Measurements from ENCODE around the gene TMEM131L. TPM values are rescaled to one million over a fixed set of nuclear protein-coding genes. Genes with fewer than 3 reads are reported as not detected.

The TMEM131L gene
- total and polyA plus RNA-seq, 5 donors, result 4.6 to 13.3 (median 10.0) TPM

GRCh38 chr4:153428941-153429475, 37.2 kb upstream of the TMEM131L start:
- H3K27ac ChIP-seq (ENCODE audit: low read length), result no peak overlapping the region
- H3K4me3 ChIP-seq (ENCODE audit: low read length), result no peak overlapping the region
- DNase-seq, result no peak
- H3K9me3 ChIP-seq (ENCODE audit: control insufficient read depth, low read length), result no peaks in the 10 kb centered on the region
- 54% methylated on average over 3 of the region's 3 CpGs for WGBS
- no peaks in the 10 kb centered on the region for H3K4me1 ChIP-seq (ENCODE audit: control insufficient read depth, insufficient read depth, low read length)
- intact Hi-C loops (cut with DNase I), result no loop called here
- no peaks in the 10 kb centered on the region for H3K27me3 ChIP-seq (ENCODE audit: control insufficient read depth, insufficient read depth)
- peak in 1 of 2 donors; percentile 66 for ATAC-seq

GRCh38 chr4:153432965-153433753, 33.0 kb upstream of the TMEM131L start:
- ATAC-seq (peak; percentile 82 to 83), DNase-seq (peak; percentile 46 to 59 (median 58))
- Histone ChIP-seq H3K4me1 (ENCODE audit: control insufficient read depth, insufficient read depth, low read length) (no peaks in the 10 kb centered on the region), H3K27me3 (ENCODE audit: control insufficient read depth, insufficient read depth) (no peaks in the 10 kb centered on the region), H3K27ac (ENCODE audit: low read length) (no peak overlapping the region), H3K4me3 (ENCODE audit: low read length) (no peak overlapping the region), H3K9me3 (ENCODE audit: control insufficient read depth, low read length) (no peaks in the 10 kb centered on the region)
- intact Hi-C loops (cut with DNase I), result loop anchor here in 3 of 4 donors (2.0 to 10.0 kb wide), 4 partner anchors 88 to 144 kb away; partner anchors contain the start of gene MND1 (in 1 of the 3)
- WGBS, result 62% methylated on average over 12 of the region's 12 CpGs

- H3K4me3 ChIP-seq (ENCODE audit: low read length), result no peak overlapping the region
- H3K9me3 ChIP-seq (ENCODE audit: control insufficient read depth, low read length), result no peaks in the 10 kb centered on the region
- H3K27ac ChIP-seq (ENCODE audit: low read length), result no peak overlapping the region
- DNase-seq (no peak), ATAC-seq (peak in 1 of 2 donors; percentile 11)
- H3K4me1 ChIP-seq (ENCODE audit: control insufficient read depth, insufficient read depth, low read length), result no peaks in the 10 kb centered on the region
- no peaks in the 10 kb centered on the region for H3K27me3 ChIP-seq (ENCODE audit: control insufficient read depth, insufficient read depth)
- WGBS, result 60% methylated on average over 3 of the region's 3 CpGs
- intact Hi-C loops (cut with DNase I), result loop anchor here in 3 of 4 donors (2.0 to 10.0 kb wide), 4 partner anchors 89 to 144 kb away; partner anchors contain the start of gene MND1 (in 1 of the 3)
Measured at GRCh38 chr4:153433754-153434105, 32.4 kb upstream of the TMEM131L start.

DNA sequence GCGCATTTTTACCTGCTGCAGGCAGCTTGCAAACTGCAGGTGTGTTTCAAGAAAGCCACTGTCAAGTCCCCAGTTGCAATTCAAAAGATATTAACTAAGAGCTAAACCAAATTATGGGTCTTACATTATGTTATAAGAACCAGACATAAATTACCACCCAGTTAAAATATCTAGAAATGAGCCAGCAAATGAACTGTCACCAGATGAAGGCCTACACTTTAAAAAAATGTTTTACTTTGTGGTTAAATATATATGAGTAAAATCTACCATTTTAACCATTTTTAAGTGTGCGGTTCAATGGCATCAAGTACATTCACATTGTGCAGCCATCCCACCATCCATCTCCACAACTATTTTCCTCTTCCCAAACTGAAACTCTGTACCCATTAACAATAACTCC, 32.0 kb upstream of the TMEM131L start:
- ATAC-seq (no peak), DNase-seq (no peak)
- intact Hi-C loops (cut with DNase I), result loop anchor here in 2 of 4 donors (5.0 to 10.0 kb wide), 3 partner anchors 89 to 143 kb away; partner anchors contain the start of gene MND1 (in 1 of the 2)
- 96% methylated on average over 2 of the region's 2 CpGs for WGBS
- H3K4me1 ChIP-seq (ENCODE audit: control insufficient read depth, insufficient read depth, low read length), result no peaks in the 10 kb centered on the region
- no peaks in the 10 kb centered on the region for H3K9me3 ChIP-seq (ENCODE audit: control insufficient read depth, low read length)
- no peak overlapping the region for H3K27ac ChIP-seq (ENCODE audit: low read length)
- H3K27me3 ChIP-seq (ENCODE audit: control insufficient read depth, insufficient read depth), result no peaks in the 10 kb centered on the region
- no peak overlapping the region for H3K4me3 ChIP-seq (ENCODE audit: low read length)

- H3K27me3 ChIP-seq (ENCODE audit: control insufficient read depth, insufficient read depth), result no peaks in the 10 kb centered on the region
- DNase-seq (no peak), ATAC-seq (peak in 1 of 2 donors; percentile 56)
- peak overlapping the region; percentile 18 for H3K4me3 ChIP-seq (ENCODE audit: low read length)
- 71% methylated on average over 13 of the region's 13 CpGs for WGBS
- no peak overlapping the region for H3K27ac ChIP-seq (ENCODE audit: low read length)
- H3K9me3 ChIP-seq (ENCODE audit: control insufficient read depth, low read length), result no peaks in the 10 kb centered on the region
- intact Hi-C loops (cut with DNase I), result loop anchor here in 2 of 4 donors (10.0 kb wide), 2 partner anchors 94 to 136 kb away; partner anchors contain the start of gene MND1 (in 1 of the 2)
- no peaks in the 10 kb centered on the region for H3K4me1 ChIP-seq (ENCODE audit: control insufficient read depth, insufficient read depth, low read length)
Measured at GRCh38 chr4:153438916-153439756, 27.0 kb upstream of the TMEM131L start.

DNA sequence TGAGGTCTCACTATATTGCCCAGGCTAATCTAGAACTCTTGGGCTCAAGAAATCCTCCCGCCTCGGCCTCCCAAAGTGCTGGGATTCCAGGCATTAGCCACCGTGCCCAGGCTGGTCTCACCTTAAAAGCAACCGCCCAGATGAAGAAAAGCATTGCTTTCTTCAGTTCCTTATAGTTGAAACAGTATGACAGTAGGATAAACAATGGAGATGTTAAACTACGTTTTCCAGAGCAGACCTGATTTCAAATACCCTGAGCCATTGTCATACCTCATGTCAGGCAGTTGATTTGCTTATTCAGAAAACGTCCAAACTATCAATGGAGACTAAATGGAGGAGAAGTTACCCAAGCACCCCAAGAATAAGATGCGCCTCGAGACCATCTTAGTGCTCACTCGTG, 26.3 kb upstream of the TMEM131L start:
- no peak for DNase-seq
- Histone ChIP-seq H3K27ac (ENCODE audit: low read length) (no peak overlapping the region), H3K9me3 (ENCODE audit: control insufficient read depth, low read length) (no peaks in the 10 kb centered on the region), H3K4me1 (ENCODE audit: control insufficient read depth, insufficient read depth, low read length) (no peaks in the 10 kb centered on the region), H3K27me3 (ENCODE audit: control insufficient read depth, insufficient read depth) (no peaks in the 10 kb centered on the region), H3K4me3 (ENCODE audit: low read length) (no peak overlapping the region)
- ATAC-seq, result no peak
- intact Hi-C loops (cut with DNase I), result loop anchor here in 2 of 4 donors (10.0 kb wide), 2 partner anchors 95 to 135 kb away; partner anchors contain the start of gene MND1 (in 1 of the 2)
- 93% methylated on average over 9 of the region's 9 CpGs for WGBS

DNA sequence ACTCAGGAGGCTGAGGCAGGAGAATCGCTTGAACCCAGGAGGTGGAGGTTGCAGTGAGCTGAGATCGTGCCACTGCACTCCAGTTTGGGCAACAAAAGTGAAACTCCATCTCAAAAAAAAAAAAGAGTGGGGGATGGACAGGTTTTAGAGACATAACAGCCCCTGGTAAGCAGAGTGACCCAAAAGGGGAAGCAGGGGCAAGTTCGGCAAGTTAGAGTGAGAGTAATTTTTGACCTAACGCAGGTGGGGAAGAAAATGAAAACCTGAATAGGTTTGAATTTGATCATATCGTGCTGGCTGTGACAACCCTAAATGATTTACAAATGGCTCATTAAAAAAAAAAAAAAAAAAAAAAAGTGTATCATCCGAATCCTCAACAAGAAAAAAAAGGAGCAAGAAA, 25.7 kb upstream of the TMEM131L start:
- intact Hi-C loops (cut with DNase I), result no loop called here
- Histone ChIP-seq H3K27me3 (ENCODE audit: control insufficient read depth, insufficient read depth) (no peaks in the 10 kb centered on the region), H3K9me3 (ENCODE audit: control insufficient read depth, low read length) (no peaks in the 10 kb centered on the region), H3K27ac (ENCODE audit: low read length) (no peak overlapping the region), H3K4me3 (ENCODE audit: low read length) (no peak overlapping the region), H3K4me1 (ENCODE audit: control insufficient read depth, insufficient read depth, low read length) (no peaks in the 10 kb centered on the region)
- WGBS, result 91% methylated on average over 6 of the region's 6 CpGs
- no peak for ATAC-seq
- no peak for DNase-seq

GRCh38 chr4:153447175-153447905, 18.8 kb upstream of the TMEM131L start:
- Histone ChIP-seq H3K4me1 (ENCODE audit: control insufficient read depth, insufficient read depth, low read length) (no peaks in the 10 kb centered on the region), H3K27me3 (ENCODE audit: control insufficient read depth, insufficient read depth) (no peaks in the 10 kb centered on the region), H3K27ac (ENCODE audit: low read length) (no peak overlapping the region), H3K9me3 (ENCODE audit: control insufficient read depth, low read length) (no peaks in the 10 kb centered on the region), H3K4me3 (ENCODE audit: low read length) (no peak overlapping the region)
- WGBS, result 71% methylated on average over 5 of the region's 5 CpGs
- DNase-seq, result no peak
- peak; percentile 58 to 60 for ATAC-seq
- intact Hi-C loops (cut with DNase I), result no loop called here

GRCh38 chr4:153448003-153448731, 18.0 kb upstream of the TMEM131L start:
- intact Hi-C loops (cut with DNase I), result no loop called here
- H3K27me3 ChIP-seq (ENCODE audit: control insufficient read depth, insufficient read depth), result no peaks in the 10 kb centered on the region
- H3K4me3 ChIP-seq (ENCODE audit: low read length), result peak overlapping the region; percentile 25
- WGBS, result 29% methylated on average over 10 of the region's 10 CpGs
- no peaks in the 10 kb centered on the region for H3K4me1 ChIP-seq (ENCODE audit: control insufficient read depth, insufficient read depth, low read length)
- DNase-seq, result no peak
- ATAC-seq, result no peak
- H3K9me3 ChIP-seq (ENCODE audit: control insufficient read depth, low read length), result no peaks in the 10 kb centered on the region
- peak overlapping the region; percentile 32 for H3K27ac ChIP-seq (ENCODE audit: low read length)

DNA sequence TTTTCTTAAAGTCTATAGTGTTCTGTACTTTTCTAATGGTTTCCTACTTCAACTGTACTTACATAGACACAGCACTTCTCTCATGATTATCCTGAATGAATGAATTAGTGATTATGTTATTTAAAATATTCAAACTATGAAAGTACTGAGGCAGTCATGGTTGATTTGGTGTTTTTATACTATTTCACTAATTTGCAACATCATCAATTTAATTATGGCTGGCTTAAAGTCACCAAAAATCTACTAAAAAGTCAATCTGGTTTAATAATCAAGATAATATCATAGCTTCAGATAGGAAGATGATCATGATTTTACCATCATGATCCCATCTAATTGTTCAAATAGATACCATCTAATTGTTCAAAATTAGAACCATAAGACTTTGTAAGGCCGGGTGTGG, 16.8 kb upstream of the TMEM131L start:
- ATAC-seq (no peak), DNase-seq (no peak)
- H3K4me1 ChIP-seq (ENCODE audit: control insufficient read depth, insufficient read depth, low read length), result no peaks in the 10 kb centered on the region
- no peak overlapping the region for H3K27ac ChIP-seq (ENCODE audit: low read length)
- intact Hi-C loops (cut with DNase I), result no loop called here
- H3K27me3 ChIP-seq (ENCODE audit: control insufficient read depth, insufficient read depth), result no peaks in the 10 kb centered on the region
- 97% methylated on average over 1 of the region's 1 CpG for WGBS
- no peak overlapping the region for H3K4me3 ChIP-seq (ENCODE audit: low read length)
- no peaks in the 10 kb centered on the region for H3K9me3 ChIP-seq (ENCODE audit: control insufficient read depth, low read length)

Measured in right cardiac atrium (tissue), 5 donors.